ENCODE data around the gene SECISBP2.
A peak's percentile ranks its signal among the peaks of the same experiment; 100 is the strongest.

Gene SECISBP2

GRCh38 chr9:89386797-89387196, 68.5 kb downstream of the SECISBP2 start:
- Histone ChIP-seq H2AFZ (ENCODE audit: low read length) (no peak overlapping the region), H3K79me1 (ENCODE audit: low read depth, low read length) (peaks cover 2% of the 10 kb centered on the region), H3K4ac (ENCODE audit: low read length) (no peak overlapping the region), H3K4me3 (ENCODE audit: low read length in 2 of 2) (no peak overlapping the region), H2BK15ac (ENCODE audit: low read length) (no peak overlapping the region), H2BK120ac (ENCODE audit: low read depth, low read length) (no peak overlapping the region), H3K27ac (replicated peaks; ENCODE audit: low read length) (no peak overlapping the region), H3K14ac (ENCODE audit: low read length) (no peak overlapping the region), H4K8ac (ENCODE audit: low read depth, low read length) (no peak overlapping the region), H3K18ac (ENCODE audit: low read length) (no peak overlapping the region), H3K9ac (ENCODE audit: low read depth, low read length, poor library complexity) (peak overlapping the region; percentile 24), H3K4me2 (ENCODE audit: insufficient read depth, low read length, poor library complexity, severe bottlenecking) (no peak overlapping the region), H3K27me3 (ENCODE audit: control insufficient read depth in 3 of 3, insufficient read depth in 3 of 3, low read depth in 1 of 3, low read length in 3 of 3) (no peaks in the 10 kb centered on the region), H3K9me3 (replicated peaks in 1 of 2; ENCODE audit: control insufficient read depth in 2 of 2, insufficient read depth in 1 of 2, low read depth in 1 of 2, low read length in 2 of 2) (peaks cover 0 to 1% of the 10 kb centered on the region in 2 donors), H2BK12ac (ENCODE audit: low read length) (no peak overlapping the region), H2AK5ac (ENCODE audit: low read depth, low read length) (no peak overlapping the region), H4K91ac (ENCODE audit: low read depth, low read length, poor library complexity) (no peak overlapping the region), H2BK5ac (ENCODE audit: low read length) (no peak overlapping the region), H3K36me3 (replicated peaks in 1 of 2; ENCODE audit: control insufficient read depth in 2 of 2, insufficient read depth in 2 of 2, low read length in 2 of 2) (peaks cover 26 to 60% of the 10 kb centered on the region in 2 donors), H3K23ac (ENCODE audit: low read depth, low read length, poor library complexity) (no peak overlapping the region), H3K4me1 (ENCODE audit: control insufficient read depth in 2 of 2, insufficient read depth in 1 of 2, low read depth in 1 of 2, low read length in 2 of 2) (peaks cover 0 to 4% of the 10 kb centered on the region in 2 donors)
- no peak for DNase-seq (ENCODE audit: low spot score)
- WGBS, 2 donors (ENCODE audit: extremely low coverage in 2 of 2, insufficient read length in 2 of 2, insufficient replicate concordance in 1 of 2), result no CpG with 5 or more reads among the region's 11 CpGs

DNA sequence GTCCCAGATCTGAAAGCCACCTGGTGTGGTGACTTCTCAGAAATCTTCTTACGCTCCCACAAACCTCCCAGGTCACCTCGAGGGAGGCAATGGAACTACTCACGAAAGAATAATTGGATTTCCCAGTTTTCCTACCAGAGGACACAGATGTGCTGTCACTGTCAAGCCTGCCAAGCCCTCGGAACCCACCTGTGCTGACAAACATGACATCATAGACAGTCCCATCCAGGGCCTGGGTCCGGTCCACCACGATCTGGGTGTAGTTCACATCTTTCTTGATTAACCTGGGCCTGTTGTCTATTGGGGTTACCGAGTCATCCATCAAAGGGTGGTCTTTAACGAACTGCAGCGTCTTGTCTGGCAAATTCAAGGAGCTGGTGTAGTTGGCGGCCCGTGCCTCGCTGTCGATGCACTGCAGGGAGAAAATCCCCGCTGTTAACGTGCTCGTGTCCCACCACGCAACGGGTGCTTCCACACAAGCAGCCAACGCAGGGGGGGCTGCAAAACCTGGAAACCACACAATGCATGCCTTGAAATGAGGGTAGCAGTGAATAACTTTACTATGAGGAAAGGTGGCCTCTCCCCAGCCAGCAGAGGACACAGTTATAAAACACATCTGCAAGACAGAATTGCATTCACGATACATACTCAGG, 69.0 kb downstream of the SECISBP2 start:
- Histone ChIP-seq H3K4me2 (ENCODE audit: insufficient read depth, low read length, poor library complexity, severe bottlenecking) (no peak overlapping the region), H2AK5ac (ENCODE audit: low read depth, low read length) (no peak overlapping the region), H4K8ac (ENCODE audit: low read depth, low read length) (no peak overlapping the region), H3K4ac (ENCODE audit: low read length) (no peak overlapping the region), H2BK120ac (ENCODE audit: low read depth, low read length) (no peak overlapping the region), H3K27me3 (ENCODE audit: control insufficient read depth in 3 of 3, insufficient read depth in 3 of 3, low read depth in 1 of 3, low read length in 3 of 3) (no peaks in the 10 kb centered on the region), H2BK15ac (ENCODE audit: low read length) (no peak overlapping the region), H3K4me3 (ENCODE audit: low read length in 2 of 2) (no peak overlapping the region), H2BK5ac (ENCODE audit: low read length) (no peak overlapping the region), H2BK12ac (ENCODE audit: low read length) (no peak overlapping the region), H3K9me3 (replicated peaks in 1 of 2; ENCODE audit: control insufficient read depth in 2 of 2, insufficient read depth in 1 of 2, low read depth in 1 of 2, low read length in 2 of 2) (peaks cover 0 to 1% of the 10 kb centered on the region in 2 donors), H3K27ac (replicated peaks; ENCODE audit: low read length) (no peak overlapping the region), H3K18ac (ENCODE audit: low read length) (no peak overlapping the region), H3K23ac (ENCODE audit: low read depth, low read length, poor library complexity) (no peak overlapping the region), H2AFZ (ENCODE audit: low read length) (no peak overlapping the region), H3K79me1 (ENCODE audit: low read depth, low read length) (peaks cover 2% of the 10 kb centered on the region), H3K36me3 (replicated peaks in 1 of 2; ENCODE audit: control insufficient read depth in 2 of 2, insufficient read depth in 2 of 2, low read length in 2 of 2) (peaks cover 26 to 61% of the 10 kb centered on the region in 2 donors), H3K9ac (ENCODE audit: low read depth, low read length, poor library complexity) (no peak overlapping the region), H3K14ac (ENCODE audit: low read length) (no peak overlapping the region), H4K91ac (ENCODE audit: low read depth, low read length, poor library complexity) (no peak overlapping the region), H3K4me1 (ENCODE audit: control insufficient read depth in 2 of 2, insufficient read depth in 1 of 2, low read depth in 1 of 2, low read length in 2 of 2) (peaks cover 0 to 4% of the 10 kb centered on the region in 2 donors)
- no peak for DNase-seq (ENCODE audit: low spot score)
- no CpG with 5 or more reads among the region's 20 CpGs for WGBS, 2 donors (ENCODE audit: extremely low coverage in 2 of 2, insufficient read length in 2 of 2, insufficient replicate concordance in 1 of 2)

- Histone ChIP-seq H3K9ac (ENCODE audit: low read depth, low read length, poor library complexity) (no peak overlapping the region), H2AK5ac (ENCODE audit: low read depth, low read length) (no peak overlapping the region), H3K4me2 (ENCODE audit: insufficient read depth, low read length, poor library complexity, severe bottlenecking) (no peak overlapping the region), H2BK12ac (ENCODE audit: low read length) (no peak overlapping the region), H3K4me1 (ENCODE audit: control insufficient read depth in 2 of 2, insufficient read depth in 1 of 2, low read depth in 1 of 2, low read length in 2 of 2) (peaks cover 1 to 6% of the 10 kb centered on the region in 2 donors), H2BK15ac (ENCODE audit: low read length) (no peak overlapping the region), H3K36me3 (replicated peaks in 1 of 2; ENCODE audit: control insufficient read depth in 2 of 2, insufficient read depth in 2 of 2, low read length in 2 of 2) (peaks cover 30 to 61% of the 10 kb centered on the region in 2 donors), H3K23ac (ENCODE audit: low read depth, low read length, poor library complexity) (peak overlapping the region; percentile 29), H3K27me3 (ENCODE audit: control insufficient read depth in 3 of 3, insufficient read depth in 3 of 3, low read depth in 1 of 3, low read length in 3 of 3) (no peaks in the 10 kb centered on the region), H3K9me3 (replicated peaks in 1 of 2; ENCODE audit: control insufficient read depth in 2 of 2, insufficient read depth in 1 of 2, low read depth in 1 of 2, low read length in 2 of 2) (peaks cover 0 to 1% of the 10 kb centered on the region in 2 donors), H3K14ac (ENCODE audit: low read length) (peak overlapping the region; percentile 2), H4K91ac (ENCODE audit: low read depth, low read length, poor library complexity) (no peak overlapping the region), H3K4ac (ENCODE audit: low read length) (no peak overlapping the region), H4K8ac (ENCODE audit: low read depth, low read length) (no peak overlapping the region), H2BK5ac (ENCODE audit: low read length) (no peak overlapping the region), H3K79me1 (ENCODE audit: low read depth, low read length) (peaks cover 2% of the 10 kb centered on the region), H2BK120ac (ENCODE audit: low read depth, low read length) (no peak overlapping the region), H3K4me3 (ENCODE audit: low read length in 2 of 2) (no peak overlapping the region), H3K18ac (ENCODE audit: low read length) (no peak overlapping the region), H2AFZ (ENCODE audit: low read length) (no peak overlapping the region), H3K27ac (replicated peaks; ENCODE audit: low read length) (no peak overlapping the region)
- DNase-seq (ENCODE audit: low spot score), result no peak
- WGBS, 2 donors (ENCODE audit: extremely low coverage in 2 of 2, insufficient read length in 2 of 2, insufficient replicate concordance in 1 of 2), result no CpG with 5 or more reads among the region's 19 CpGs
These were observed 70.0 kb downstream of the SECISBP2 start for GRCh38 chr9:89388084-89388867.

GRCh38 chr9:89388868-89389177, 70.5 kb downstream of the SECISBP2 start:
- Histone ChIP-seq H2BK5ac (ENCODE audit: low read length) (no peak overlapping the region), H4K91ac (ENCODE audit: low read depth, low read length, poor library complexity) (no peak overlapping the region), H3K4me2 (ENCODE audit: insufficient read depth, low read length, poor library complexity, severe bottlenecking) (no peak overlapping the region), H3K36me3 (replicated peaks in 1 of 2; ENCODE audit: control insufficient read depth in 2 of 2, insufficient read depth in 2 of 2, low read length in 2 of 2) (peaks cover 30 to 57% of the 10 kb centered on the region in 2 donors), H3K27me3 (ENCODE audit: control insufficient read depth in 3 of 3, insufficient read depth in 3 of 3, low read depth in 1 of 3, low read length in 3 of 3) (no peaks in the 10 kb centered on the region), H3K23ac (ENCODE audit: low read depth, low read length, poor library complexity) (no peak overlapping the region), H3K4ac (ENCODE audit: low read length) (no peak overlapping the region), H3K4me3 (ENCODE audit: low read length in 2 of 2) (no peak overlapping the region), H3K27ac (replicated peaks; ENCODE audit: low read length) (no peak overlapping the region), H2AK5ac (ENCODE audit: low read depth, low read length) (no peak overlapping the region), H3K4me1 (ENCODE audit: control insufficient read depth in 2 of 2, insufficient read depth in 1 of 2, low read depth in 1 of 2, low read length in 2 of 2) (peaks cover 2 to 4% of the 10 kb centered on the region in 2 donors), H2BK15ac (ENCODE audit: low read length) (no peak overlapping the region), H2AFZ (ENCODE audit: low read length) (no peak overlapping the region), H3K9ac (ENCODE audit: low read depth, low read length, poor library complexity) (no peak overlapping the region), H3K79me1 (ENCODE audit: low read depth, low read length) (peaks cover 2% of the 10 kb centered on the region), H4K8ac (ENCODE audit: low read depth, low read length) (no peak overlapping the region), H2BK120ac (ENCODE audit: low read depth, low read length) (no peak overlapping the region), H3K14ac (ENCODE audit: low read length) (no peak overlapping the region), H3K18ac (ENCODE audit: low read length) (no peak overlapping the region), H3K9me3 (replicated peaks in 1 of 2; ENCODE audit: control insufficient read depth in 2 of 2, insufficient read depth in 1 of 2, low read depth in 1 of 2, low read length in 2 of 2) (peaks cover 0 to 1% of the 10 kb centered on the region in 2 donors), H2BK12ac (ENCODE audit: low read length) (no peak overlapping the region)
- no CpG with 5 or more reads among the region's 12 CpGs for WGBS, 2 donors (ENCODE audit: extremely low coverage in 2 of 2, insufficient read length in 2 of 2, insufficient replicate concordance in 1 of 2)
- no peak for DNase-seq (ENCODE audit: low spot score)
